ENCODE data around the gene CUL4A. TPM values are rescaled to one million over a fixed set of nuclear protein-coding genes. Genes with fewer than 3 reads are reported as not detected.

CUL4A gene
- total RNA-seq, 1 donor from 2014 or later: 57.0 TPM

GRCh38 chr13:113205428-113205931 is 3.9 kb upstream of the CUL4A start:
- intact Hi-C loops (cut with DNase I): no loop called here
- no peak for ATAC-seq
- H3K4me1 ChIP-seq: peaks cover 24% of the 10 kb centered on the region
- peaks cover 5% of the 10 kb centered on the region for H3K36me3 ChIP-seq
- no peak for DNase-seq
- H3K4me3 ChIP-seq: no peak overlapping the region
- H3K27me3 ChIP-seq: no peaks in the 10 kb centered on the region
- no peaks in the 10 kb centered on the region for H3K9me3 ChIP-seq
- no peak overlapping the region for H3K27ac ChIP-seq
- TF ChIP-seq CTCF (IDR thresholded peaks at IDR 0.05): no peak

- no peak for ATAC-seq
- H3K27me3 ChIP-seq: no peaks in the 10 kb centered on the region
- intact Hi-C loops (cut with DNase I): no loop called here
- no peak for TF ChIP-seq CTCF (IDR thresholded peaks at IDR 0.05)
- peak overlapping the region; percentile 97 for H3K4me3 ChIP-seq
- DNase-seq: no peak
- peaks cover 21% of the 10 kb centered on the region for H3K36me3 ChIP-seq
- no peaks in the 10 kb centered on the region for H3K9me3 ChIP-seq
- H3K4me1 ChIP-seq: peaks cover 42% of the 10 kb centered on the region
- H3K27ac ChIP-seq: peak overlapping the region; percentile 98
These were observed 2.0 kb upstream of the CUL4A start for GRCh38 chr13:113207460-113207859.

GRCh38 chr13:113207890-113208420 is 1.5 kb upstream of the CUL4A start:
- Histone ChIP-seq H3K4me1 (peaks cover 42% of the 10 kb centered on the region), H3K36me3 (peaks cover 24% of the 10 kb centered on the region), H3K9me3 (no peaks in the 10 kb centered on the region), H3K27ac (peak overlapping the region; percentile 98), H3K27me3 (no peaks in the 10 kb centered on the region), H3K4me3 (peak overlapping the region; percentile 97)
- intact Hi-C loops (cut with DNase I): no loop called here
- peak; percentile 81 for DNase-seq
- ATAC-seq: peak; percentile 38
- no peak for TF ChIP-seq CTCF (IDR thresholded peaks at IDR 0.05)

GRCh38 chr13:113208421-113209335 is 735 bp upstream of the CUL4A start, which contains the start of gene PCID2:
PCID2 (minus strand) TSS chr13:113208669; CDS start chr13:113208634, 35 bp downstream.
- Histone ChIP-seq H3K27ac (peak within 1 kb of the TSS; percentile 98), H3K27me3 (no peaks in the 10 kb centered on the region), H3K36me3 (peaks cover 24% of the 10 kb centered on the region), H3K4me3 (peak within 1 kb of the TSS; percentile 97), H3K9me3 (no peaks in the 10 kb centered on the region), H3K4me1 (peaks cover 42% of the 10 kb centered on the region)
- intact Hi-C loops (cut with DNase I): no loop called here
- TF ChIP-seq CTCF (IDR thresholded peaks at IDR 0.05): no peak
- DNase-seq: peak; percentile 95
- ATAC-seq: peak; percentile 93

- peaks cover 45% of the 10 kb centered on the region for H3K4me1 ChIP-seq
These were observed 477 bp downstream of the CUL4A start for GRCh38 chr13:113209759-113210421.

More at GRCh38 chr13:113209759-113210421, 477 bp downstream of the CUL4A start:
- Histone ChIP-seq H3K9me3 (no peaks in the 10 kb centered on the region), H3K27me3 (no peaks in the 10 kb centered on the region), H3K4me3 (peak overlapping the region; percentile 97), H3K27ac (peak overlapping the region; percentile 89), H3K36me3 (peaks cover 24% of the 10 kb centered on the region)
- TF ChIP-seq CTCF (IDR thresholded peaks at IDR 0.05): no peak
- peak; percentile 50 for ATAC-seq
- DNase-seq: peak; percentile 87
- intact Hi-C loops (cut with DNase I): no loop called here

Data from upper lobe of right lung (tissue), 1 donor.